MM.1S (cell line): ENCODE results near the gene SLITRK5.

Source experiments
- EZH2 ChIP-seq: fragments of 300-600 bp; sonication (generic); optimal IDR thresholded peaks from 2 replicates; pipeline ENCODE3; 2017; ENCODE audit warnings: low read depth, mild to moderate bottlenecking, antibody characterized with exemption, low read length, mixed read lengths
- EZH2phosphoT487 ChIP-seq: fragments of 300-600 bp; sonication (generic); IDR thresholded peaks from 2 replicates; pipeline ENCODE4 v1.6.1; 2018; ENCODE audit warnings: antibody characterized with exemption, low read length
- TF ChIP-seq, protein P1 (sequence below): fragments of 300-600 bp; sonication (generic); IDR thresholded peaks from 2 replicates; pipeline ENCODE4 v1.5.1; 2016; ENCODE audit warnings: antibody characterized with exemption, low read length, mixed read lengths

DNA sequence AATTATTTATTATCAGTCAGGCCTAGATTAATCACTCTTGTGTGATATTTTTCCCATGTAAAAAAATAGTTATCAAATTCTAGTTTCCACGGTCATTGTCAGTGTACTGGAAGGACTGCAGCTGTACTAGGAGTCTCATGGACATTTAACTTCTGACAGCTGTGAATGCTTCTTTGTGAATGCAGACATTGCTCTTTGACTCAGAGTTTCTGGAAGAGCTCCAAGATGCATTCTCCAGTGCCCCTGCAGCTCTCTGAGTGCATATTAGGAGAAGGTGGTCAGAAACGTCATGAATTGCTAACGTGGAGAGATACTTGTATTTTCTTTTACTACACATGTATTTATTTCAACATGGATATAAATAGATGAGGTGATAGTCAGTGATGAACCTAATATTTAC lies 9.7 kb upstream of the SLITRK5 start:
- TF ChIP-seq, protein P1, sequence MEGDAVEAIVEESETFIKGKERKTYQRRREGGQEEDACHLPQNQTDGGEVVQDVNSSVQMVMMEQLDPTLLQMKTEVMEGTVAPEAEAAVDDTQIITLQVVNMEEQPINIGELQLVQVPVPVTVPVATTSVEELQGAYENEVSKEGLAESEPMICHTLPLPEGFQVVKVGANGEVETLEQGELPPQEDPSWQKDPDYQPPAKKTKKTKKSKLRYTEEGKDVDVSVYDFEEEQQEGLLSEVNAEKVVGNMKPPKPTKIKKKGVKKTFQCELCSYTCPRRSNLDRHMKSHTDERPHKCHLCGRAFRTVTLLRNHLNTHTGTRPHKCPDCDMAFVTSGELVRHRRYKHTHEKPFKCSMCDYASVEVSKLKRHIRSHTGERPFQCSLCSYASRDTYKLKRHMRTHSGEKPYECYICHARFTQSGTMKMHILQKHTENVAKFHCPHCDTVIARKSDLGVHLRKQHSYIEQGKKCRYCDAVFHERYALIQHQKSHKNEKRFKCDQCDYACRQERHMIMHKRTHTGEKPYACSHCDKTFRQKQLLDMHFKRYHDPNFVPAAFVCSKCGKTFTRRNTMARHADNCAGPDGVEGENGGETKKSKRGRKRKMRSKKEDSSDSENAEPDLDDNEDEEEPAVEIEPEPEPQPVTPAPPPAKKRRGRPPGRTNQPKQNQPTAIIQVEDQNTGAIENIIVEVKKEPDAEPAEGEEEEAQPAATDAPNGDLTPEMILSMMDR: no peak
- no peak for TF ChIP-seq EZH2
- TF ChIP-seq EZH2phosphoT487: no peak
